Hematopoietic multipotent progenitor cell (in vitro differentiated cells): ENCODE measurements around the gene EEF1AKMT3. TPM values are rescaled to one million over a fixed set of nuclear protein-coding genes. Genes with fewer than 3 reads are reported as not detected.
A peak's percentile ranks its signal among the peaks of the same experiment; 100 is the strongest.

Experiments
- DNase-seq, 3 donors: peaks; one replicate each; pipeline ENCODE4 v3.0.0-alpha.2; 2011 to 2015; ENCODE audit warnings: low read depth in 2 of 3, low spot score in 2 of 3
- total RNA-seq: library from RNA; depleted of rRNA; stranded (reverse); fragments of >200 nt; gene quantifications from one replicate; pipeline ENCODE4 v1.2.3, GENCODE V29; 2012

The EEF1AKMT3 gene
- total RNA-seq, 1 donor, result 8.9 TPM

- DNase-seq, result no peak
Observed at GRCh38 chr12:57734591-57734990, 37.8 kb upstream of the EEF1AKMT3 start.

GRCh38 chr12:57735198-57735855 lies 37.1 kb upstream of the EEF1AKMT3 start:
- no peak for DNase-seq

- DNase-seq, result no peak
Observed at GRCh38 chr12:57735952-57736740, 36.3 kb upstream of the EEF1AKMT3 start.

GRCh38 chr12:57736741-57737466 lies 35.5 kb upstream of the EEF1AKMT3 start:
- DNase-seq, result no peak

- no peak for DNase-seq
Observed at GRCh38 chr12:57737467-57738460, 34.6 kb upstream of the EEF1AKMT3 start.

- DNase-seq, result no peak
Observed at GRCh38 chr12:57738661-57739237, 33.7 kb upstream of the EEF1AKMT3 start, which contains the start of gene AGAP2. Gene AGAP2, minus strand, starts transcription at chr12:57738742. Its CDS starts 496 bp downstream, at chr12:57738246.

GRCh38 chr12:57739387-57739786 lies 33.0 kb upstream of the EEF1AKMT3 start:
- DNase-seq, result no peak

GRCh38 chr12:57739914-57740538 lies 32.4 kb upstream of the EEF1AKMT3 start:
- DNase-seq, result no peak

- peak; percentile 55 to 91 (median 84) for DNase-seq
Observed at GRCh38 chr12:57740656-57741412, 31.6 kb upstream of the EEF1AKMT3 start.

GRCh38 chr12:57741413-57741789 lies 31.0 kb upstream of the EEF1AKMT3 start:
- DNase-seq, result no peak

- DNase-seq, result peak; percentile 50 to 81 (median 80)
Observed at GRCh38 chr12:57741844-57742738, 30.3 kb upstream of the EEF1AKMT3 start.

- DNase-seq, result no peak
Observed at GRCh38 chr12:57743769-57744168, 28.6 kb upstream of the EEF1AKMT3 start.

- DNase-seq, result peak in 2 of 3 donors; percentile 91
Observed at GRCh38 chr12:57744194-57744776, 28.1 kb upstream of the EEF1AKMT3 start.

GRCh38 chr12:57744777-57745484 lies 27.5 kb upstream of the EEF1AKMT3 start, which contains the start of gene TSPAN31:
Gene TSPAN31, plus strand, starts transcription at chr12:57745039. Its CDS starts 116 bp downstream, at chr12:57745155.
- DNase-seq, result peak; percentile 85 to 99 (median 98)

- no peak for DNase-seq
Observed at GRCh38 chr12:57745485-57745881, 26.9 kb upstream of the EEF1AKMT3 start.

GRCh38 chr12:57746025-57746424 lies 26.4 kb upstream of the EEF1AKMT3 start:
- DNase-seq, result no peak
